Calu3 (cell line): ENCODE results near the gene GM2A. TPM values are rescaled to one million over a fixed set of nuclear protein-coding genes. Genes with fewer than 3 reads are reported as not detected.

Source experiments
- BruUV-seq: library from RNA; stranded (reverse); fragments of 400-500 nt; replicated peaks from 2 replicates; lab custom pipeline; 2021; lab: Mats Ljungman, UMichigan
- CTCF ChIA-PET: fragments of 300-600 bp; sonication (Branson Sonifier 250); formaldehyde crosslinking; loops from one replicate; lab custom pipeline; 2022; ENCODE audit warnings: antibody characterized with exemption; lab: Charles Lee
- DNase-seq: peaks from one replicate; pipeline ENCODE4 v3.0.0; 2022
- H3K27ac Mint-ChIP-seq: one replicate; pipeline ENCODE4 v1.8.0; 2022; ENCODE audit warnings: mixed read lengths; ENCODE audit not compliant: unreplicated experiment
- H3K27me3 Mint-ChIP-seq: one replicate; pipeline ENCODE4 v1.8.0; 2022; ENCODE audit warnings: mixed read lengths; ENCODE audit not compliant: unreplicated experiment
- H3K36me3 Mint-ChIP-seq: one replicate; pipeline ENCODE4 v1.8.0; 2022; ENCODE audit warnings: mild to moderate bottlenecking, moderate library complexity, mixed read lengths; ENCODE audit not compliant: insufficient read depth, unreplicated experiment
- H3K4me1 Mint-ChIP-seq: one replicate; pipeline ENCODE4 v1.8.0; 2022; ENCODE audit warnings: mild to moderate bottlenecking, low read depth, mixed read lengths; ENCODE audit not compliant: unreplicated experiment
- H3K4me3 Mint-ChIP-seq: one replicate; pipeline ENCODE4 v1.8.0; 2022; ENCODE audit warnings: mild to moderate bottlenecking, low read depth, moderate library complexity, mixed read lengths; ENCODE audit not compliant: unreplicated experiment
- H3K9me3 Mint-ChIP-seq: one replicate; pipeline ENCODE4 v1.8.0; 2022; ENCODE audit warnings: low read depth, mixed read lengths; ENCODE audit not compliant: unreplicated experiment
- intact Hi-C: fragments of 100-400 bp; cut with micrococcal nuclease; formaldehyde crosslinking; loops from one replicate; pipeline ENCODE4 v1.10.0; 2022; ENCODE audit not compliant: unreplicated experiment
- total RNA-seq: library from RNA; stranded (reverse); gene quantifications from 2 replicates; pipeline ENCODE4 v1.2.3, GENCODE V29; 2022
- TF ChIP-seq, protein P1 (sequence below): fragments of 200-600 bp; IDR thresholded peaks from one replicate; pipeline ENCODE4 v1.8.0; 2022; ENCODE audit warnings: antibody characterized with exemption; ENCODE audit not compliant: unreplicated experiment

Gene GM2A
- total RNA-seq, 1 experiment from 2014 or later: 22.4 TPM

DNA sequence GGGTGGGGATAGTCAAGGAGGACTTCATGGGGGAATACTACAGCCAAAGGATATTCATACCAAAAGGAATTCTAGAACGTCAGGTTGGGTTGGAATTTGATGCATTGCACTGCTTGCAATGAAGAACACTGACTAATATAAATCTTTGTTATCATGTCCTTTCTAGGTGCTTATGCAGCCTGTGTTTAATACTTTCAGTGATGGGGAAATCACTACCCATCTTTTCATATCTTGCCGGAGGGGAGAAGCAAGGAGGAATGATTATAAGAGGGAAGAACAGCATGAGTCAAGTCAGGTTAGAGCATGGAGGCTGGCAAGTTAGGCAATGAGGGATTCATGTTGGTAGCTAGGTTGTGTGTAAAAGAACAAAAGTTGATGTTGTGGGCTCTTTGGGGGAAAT is 24.0 kb upstream of the GM2A start:
- no peaks in the 10 kb centered on the region for H3K9me3 Mint-ChIP-seq
- peaks cover 52% of the 10 kb centered on the region for H3K27me3 Mint-ChIP-seq
- TF ChIP-seq, protein P1, sequence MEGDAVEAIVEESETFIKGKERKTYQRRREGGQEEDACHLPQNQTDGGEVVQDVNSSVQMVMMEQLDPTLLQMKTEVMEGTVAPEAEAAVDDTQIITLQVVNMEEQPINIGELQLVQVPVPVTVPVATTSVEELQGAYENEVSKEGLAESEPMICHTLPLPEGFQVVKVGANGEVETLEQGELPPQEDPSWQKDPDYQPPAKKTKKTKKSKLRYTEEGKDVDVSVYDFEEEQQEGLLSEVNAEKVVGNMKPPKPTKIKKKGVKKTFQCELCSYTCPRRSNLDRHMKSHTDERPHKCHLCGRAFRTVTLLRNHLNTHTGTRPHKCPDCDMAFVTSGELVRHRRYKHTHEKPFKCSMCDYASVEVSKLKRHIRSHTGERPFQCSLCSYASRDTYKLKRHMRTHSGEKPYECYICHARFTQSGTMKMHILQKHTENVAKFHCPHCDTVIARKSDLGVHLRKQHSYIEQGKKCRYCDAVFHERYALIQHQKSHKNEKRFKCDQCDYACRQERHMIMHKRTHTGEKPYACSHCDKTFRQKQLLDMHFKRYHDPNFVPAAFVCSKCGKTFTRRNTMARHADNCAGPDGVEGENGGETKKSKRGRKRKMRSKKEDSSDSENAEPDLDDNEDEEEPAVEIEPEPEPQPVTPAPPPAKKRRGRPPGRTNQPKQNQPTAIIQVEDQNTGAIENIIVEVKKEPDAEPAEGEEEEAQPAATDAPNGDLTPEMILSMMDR: no peak
- no peak for DNase-seq
- no peak overlapping the region for H3K4me3 Mint-ChIP-seq
- H3K27ac Mint-ChIP-seq: no peak overlapping the region
- no peaks in the 10 kb centered on the region for H3K4me1 Mint-ChIP-seq
- intact Hi-C loops: no loop called here
- no TSS peak for BruUV-seq
- CTCF ChIA-PET: no interaction called here
- peaks cover 1% of the 10 kb centered on the region for H3K36me3 Mint-ChIP-seq

DNA sequence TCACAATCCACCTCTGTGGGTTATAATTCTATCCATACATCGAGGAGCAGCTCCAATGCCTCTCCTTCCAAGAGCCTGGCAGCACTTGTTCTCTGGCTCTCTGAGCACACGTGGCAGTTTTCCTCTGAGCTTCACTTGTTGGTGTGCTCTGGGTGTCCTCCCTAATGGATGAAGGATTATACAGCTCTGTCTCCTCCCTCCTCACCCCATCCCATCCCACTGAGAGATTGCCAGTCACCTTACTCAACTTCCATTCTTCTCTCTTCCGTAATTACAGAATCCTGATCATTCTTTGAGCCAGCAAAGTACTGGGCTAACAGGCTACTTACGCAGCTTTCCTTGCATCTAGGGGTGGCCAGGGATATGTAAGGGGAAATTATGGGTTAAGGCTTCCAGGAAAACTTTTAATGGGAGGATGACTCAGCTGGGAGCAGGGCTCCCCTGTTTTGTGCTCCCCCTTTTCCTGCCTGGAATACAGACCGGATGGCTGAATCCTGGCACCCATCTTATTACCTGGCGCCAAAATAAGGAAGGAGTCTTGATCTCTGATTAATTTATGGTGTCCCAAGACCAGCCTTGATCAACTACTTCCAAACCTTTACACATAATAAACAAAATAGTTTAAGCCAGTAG is 22.8 kb upstream of the GM2A start:
- CTCF ChIA-PET: no interaction called here
- DNase-seq: no peak
- no peak overlapping the region for H3K4me3 Mint-ChIP-seq
- H3K4me1 Mint-ChIP-seq: no peaks in the 10 kb centered on the region
- no peak overlapping the region for H3K27ac Mint-ChIP-seq
- H3K36me3 Mint-ChIP-seq: no peaks in the 10 kb centered on the region
- TF ChIP-seq, protein P1: no peak
- intact Hi-C loops: no loop called here
- no TSS peak for BruUV-seq
- no peaks in the 10 kb centered on the region for H3K9me3 Mint-ChIP-seq
- H3K27me3 Mint-ChIP-seq: peaks cover 64% of the 10 kb centered on the region

DNA sequence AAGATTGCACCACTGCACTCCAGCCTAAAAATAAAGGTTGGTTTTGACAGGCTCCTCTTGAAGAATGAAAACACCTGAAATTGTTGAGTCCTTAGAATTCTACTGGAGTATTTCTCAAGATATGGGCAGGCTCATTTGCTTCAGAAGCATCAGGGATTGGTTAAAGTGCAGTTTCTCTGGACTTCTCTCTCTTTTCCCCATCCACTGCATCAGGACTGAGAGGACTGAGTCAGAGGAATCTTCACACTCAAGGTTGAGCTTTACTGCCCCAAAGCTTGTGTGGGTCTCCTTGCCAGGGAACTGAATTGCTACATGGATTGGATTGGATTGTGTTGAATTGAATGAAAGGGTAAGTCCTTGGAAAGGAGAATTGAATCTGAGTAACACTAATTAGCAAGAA is 21.6 kb upstream of the GM2A start:
- Mint-ChIP-seq H3K27me3 (peaks cover 76% of the 10 kb centered on the region), H3K4me3 (no peak overlapping the region), H3K36me3 (no peaks in the 10 kb centered on the region), H3K9me3 (no peaks in the 10 kb centered on the region), H3K27ac (no peak overlapping the region), H3K4me1 (no peaks in the 10 kb centered on the region)
- no TSS peak for BruUV-seq
- TF ChIP-seq, protein P1: no peak
- no peak for DNase-seq
- intact Hi-C loops: no loop called here
- CTCF ChIA-PET: no interaction called here

DNA sequence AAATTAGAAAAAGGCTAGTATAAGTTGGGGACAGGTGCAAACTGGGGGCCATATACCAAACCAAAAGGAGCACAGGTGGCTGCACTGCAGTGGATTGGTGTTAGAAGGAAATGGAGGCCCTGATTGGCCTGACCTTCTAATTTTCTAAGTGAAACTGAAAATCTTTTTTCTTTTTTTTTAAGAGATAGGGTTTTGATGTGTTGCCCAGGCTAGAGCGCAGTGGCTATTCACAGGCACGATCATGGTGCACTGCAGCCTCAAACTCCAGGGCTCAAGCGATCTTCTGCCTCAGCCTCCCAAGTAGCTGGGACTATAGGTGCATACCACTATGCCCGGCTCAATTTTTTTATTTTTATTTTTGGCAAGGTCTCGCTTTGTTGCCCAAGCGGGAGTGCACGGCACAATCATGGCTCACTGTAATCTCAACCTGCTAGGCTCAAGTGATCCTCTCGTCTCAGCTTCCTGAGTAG is 19.3 kb upstream of the GM2A start:
- no TSS peak for BruUV-seq
- H3K4me3 Mint-ChIP-seq: no peak overlapping the region
- H3K9me3 Mint-ChIP-seq: no peaks in the 10 kb centered on the region
- no peaks in the 10 kb centered on the region for H3K4me1 Mint-ChIP-seq
- no peak overlapping the region for H3K27ac Mint-ChIP-seq
- TF ChIP-seq, protein P1: no peak
- no peaks in the 10 kb centered on the region for H3K36me3 Mint-ChIP-seq
- intact Hi-C loops: no loop called here
- DNase-seq: no peak
- peaks cover 83% of the 10 kb centered on the region for H3K27me3 Mint-ChIP-seq
- CTCF ChIA-PET: interaction anchor here (1.2 kb wide), 1 partner anchor 19 kb away, joined by 6 read pairs; the partner anchor contains the start of gene GM2A
